Karpas-422 (cell line): ENCODE results near the gene ITGA1. TPM values are rescaled to one million over a fixed set of nuclear protein-coding genes. Genes with fewer than 3 reads are reported as not detected.

Experiments
- DNase-seq: peaks from one replicate; pipeline ENCODE4 v3.0.0-alpha.2; 2015
- H2AFZ ChIP-seq: fragments of 200-600 bp; sonication (generic); 2 replicates; pipeline ENCODE4 v1.6.1; 2014; ENCODE audit warnings: antibody characterized with exemption, low read length, mixed read lengths
- H3K27ac ChIP-seq: fragments of 200-600 bp; sonication (generic); 2 replicates; pipeline ENCODE4 v1.5.1; 2014; ENCODE audit warnings: mild to moderate bottlenecking, low read length, moderate library complexity
- H3K27me3 ChIP-seq: fragments of 200-600 bp; sonication (generic); 2 replicates; pipeline ENCODE4 v1.6.1; 2014; ENCODE audit warnings: low read length, mixed read lengths
- H3K36me3 ChIP-seq: fragments of 200-600 bp; sonication (generic); 2 replicates; pipeline ENCODE4 v1.6.1; 2014; ENCODE audit warnings: low read length, mixed read lengths; ENCODE audit not compliant: insufficient read depth
- H3K4me1 ChIP-seq: fragments of 200-600 bp; sonication (generic); 2 replicates; pipeline ENCODE4 v1.6.1; 2014; ENCODE audit warnings: mild to moderate bottlenecking, low read length, mixed read lengths
- H3K4me2 ChIP-seq: fragments of 200-600 bp; sonication (generic); 2 replicates; pipeline ENCODE4 v1.6.1; 2014; ENCODE audit warnings: low read length, low read depth, mild to moderate bottlenecking; ENCODE audit not compliant: poor library complexity, severe bottlenecking
- H3K4me3 ChIP-seq: fragments of 200-600 bp; sonication (generic); 2 replicates; pipeline ENCODE4 v1.5.1; 2014; ENCODE audit warnings: mild to moderate bottlenecking, antibody characterized with exemption, low read length, mixed read lengths
- H3K79me2 ChIP-seq: fragments of 200-600 bp; sonication (generic); 2 replicates; pipeline ENCODE4 v1.6.1; 2014; ENCODE audit warnings: mild to moderate bottlenecking, low read length, mixed read lengths
- H3K9ac ChIP-seq: fragments of 200-600 bp; sonication (generic); 2 replicates; pipeline ENCODE4 v1.6.0; 2014; ENCODE audit warnings: low read length
- H3K9me2 ChIP-seq: fragments of 200-600 bp; sonication (generic), shearing (Covaris generic); replicated peaks from 2 replicates; pipeline ENCODE4 v1.6.0; 2014; ENCODE audit warnings: mild to moderate bottlenecking, low read length, moderate library complexity; ENCODE audit not compliant: insufficient read depth
- H3K9me3 ChIP-seq: fragments of 300-700, 200-600 bp; sonication (generic); 2 replicates; pipeline ENCODE4 v1.6.1; 2014; ENCODE audit warnings: low read length, mixed read lengths
- H4K20me1 ChIP-seq: fragments of 200-600 bp; sonication (generic); 2 replicates; pipeline ENCODE4 v1.6.1; 2014; ENCODE audit warnings: mild to moderate bottlenecking, antibody characterized with exemption, low read length, low read depth; ENCODE audit not compliant: insufficient read depth
- total RNA-seq: library from RNA; depleted of rRNA; stranded (reverse); fragments of >200 nt; shearing (Covaris generic); gene quantifications from 2 replicates; pipeline ENCODE4 v1.2.3, GENCODE V29; 2014; ENCODE audit warnings: low replicate concordance

Gene ITGA1
- total RNA-seq, 1 experiment from 2014 or later, result not detected

DNA sequence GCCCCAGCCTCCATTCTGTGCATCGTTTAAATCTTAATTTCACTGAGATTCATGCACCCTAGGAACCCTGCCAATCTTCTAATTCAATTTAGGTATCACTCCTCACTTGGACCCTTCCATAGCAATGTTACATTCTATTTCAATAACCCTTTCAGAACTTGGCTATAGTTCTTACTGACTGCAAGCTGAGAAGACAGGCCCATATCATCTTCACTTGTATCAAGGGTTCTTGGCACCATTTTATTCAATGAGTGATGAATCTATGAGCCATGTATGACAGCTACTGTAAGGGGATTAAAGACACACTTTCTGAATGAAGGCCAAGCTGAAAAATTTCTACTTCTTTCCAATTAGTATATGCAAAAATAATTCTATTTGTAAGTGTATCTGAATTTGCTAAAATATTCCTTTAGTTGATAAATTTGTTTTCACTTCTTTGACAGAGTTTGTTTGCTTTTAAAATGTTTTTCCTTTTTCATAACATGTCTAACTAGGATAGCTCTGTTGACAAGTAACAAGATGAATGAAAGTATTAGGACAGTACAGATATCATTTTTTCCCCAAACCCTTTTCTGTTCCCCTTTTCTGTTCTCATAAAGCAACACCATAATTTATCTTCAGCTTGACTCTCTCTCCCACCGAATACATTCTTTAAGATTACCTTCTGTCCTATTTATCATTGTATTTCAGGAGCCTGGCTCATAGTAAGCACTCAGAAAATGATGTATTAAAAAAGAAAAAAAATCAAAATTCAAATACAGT, 211.0 kb downstream of the ITGA1 start:
- no peaks in the 10 kb centered on the region for H3K79me2 ChIP-seq
- no peaks in the 10 kb centered on the region for H3K27me3 ChIP-seq
- no peaks in the 10 kb centered on the region for H3K9me3 ChIP-seq
- H3K4me3 ChIP-seq, result no peak overlapping the region
- H3K36me3 ChIP-seq, result no peaks in the 10 kb centered on the region
- no peak overlapping the region for H3K9ac ChIP-seq
- H4K20me1 ChIP-seq, result no peaks in the 10 kb centered on the region
- no peak overlapping the region for H3K27ac ChIP-seq
- H3K4me2 ChIP-seq, result no peak overlapping the region
- no peak overlapping the region for H2AFZ ChIP-seq
- no peaks in the 10 kb centered on the region for H3K4me1 ChIP-seq
- no peaks in the 10 kb centered on the region for H3K9me2 ChIP-seq
- DNase-seq, result no peak

DNA sequence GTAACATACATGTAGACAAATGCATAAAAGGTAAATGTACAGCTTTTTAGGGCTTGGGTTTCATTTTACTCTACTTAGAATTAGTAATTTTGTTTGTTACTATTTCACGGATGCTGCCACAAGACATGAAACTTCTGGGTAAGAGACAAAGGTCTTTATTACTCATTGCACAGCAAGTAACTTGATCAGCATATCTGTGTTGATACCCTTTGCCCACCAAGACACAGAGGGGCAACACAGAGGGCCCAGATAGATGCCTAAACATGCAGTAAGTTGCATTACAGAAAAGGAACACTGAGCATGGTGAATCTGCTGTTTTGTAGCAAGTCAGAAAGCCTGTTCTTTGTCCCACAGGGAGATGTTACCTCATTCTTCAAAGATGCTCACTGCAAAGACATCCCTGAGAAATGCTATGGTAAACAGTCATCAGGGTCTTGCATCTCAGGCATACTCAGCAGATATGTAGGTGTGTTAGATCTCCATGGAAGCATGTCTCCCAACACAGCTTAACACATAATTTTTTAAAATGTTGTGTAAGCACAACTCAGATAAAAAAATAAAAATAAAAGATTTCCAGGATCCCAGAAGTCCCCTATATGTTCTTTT, 211.7 kb downstream of the ITGA1 start:
- Histone ChIP-seq H2AFZ (no peak overlapping the region), H3K27me3 (no peaks in the 10 kb centered on the region), H3K4me3 (no peak overlapping the region), H3K36me3 (no peaks in the 10 kb centered on the region), H3K79me2 (no peaks in the 10 kb centered on the region), H3K27ac (no peak overlapping the region), H3K4me1 (no peaks in the 10 kb centered on the region), H3K4me2 (no peak overlapping the region), H4K20me1 (no peaks in the 10 kb centered on the region), H3K9me2 (no peaks in the 10 kb centered on the region), H3K9ac (no peak overlapping the region), H3K9me3 (no peaks in the 10 kb centered on the region)
- DNase-seq, result no peak

DNA sequence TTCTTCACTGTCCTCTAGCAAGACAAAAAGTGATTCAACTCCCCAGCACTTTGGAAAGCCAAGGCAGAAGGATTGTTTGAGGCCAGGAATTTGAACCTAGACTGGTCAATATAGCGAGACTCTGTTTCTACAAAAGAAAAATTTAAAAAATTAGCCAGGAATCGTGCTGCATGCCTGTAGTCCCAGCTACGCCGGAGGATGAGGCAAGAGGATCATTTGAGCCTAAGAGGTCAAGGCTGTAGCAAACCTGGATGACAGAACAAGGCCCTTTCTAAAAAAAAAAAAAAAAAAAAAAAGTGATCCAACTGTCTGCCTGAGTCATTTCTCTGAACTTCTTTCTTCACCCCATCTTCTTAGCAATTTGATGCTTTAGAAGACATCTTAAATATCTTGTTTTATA, 213.8 kb downstream of the ITGA1 start:
- H3K4me1 ChIP-seq, result no peaks in the 10 kb centered on the region
- H4K20me1 ChIP-seq, result no peaks in the 10 kb centered on the region
- no peak for DNase-seq
- H3K4me3 ChIP-seq, result no peak overlapping the region
- no peaks in the 10 kb centered on the region for H3K9me2 ChIP-seq
- no peaks in the 10 kb centered on the region for H3K36me3 ChIP-seq
- no peaks in the 10 kb centered on the region for H3K27me3 ChIP-seq
- H3K4me2 ChIP-seq, result no peak overlapping the region
- no peaks in the 10 kb centered on the region for H3K79me2 ChIP-seq
- no peak overlapping the region for H2AFZ ChIP-seq
- H3K9me3 ChIP-seq, result no peaks in the 10 kb centered on the region
- no peak overlapping the region for H3K27ac ChIP-seq
- no peak overlapping the region for H3K9ac ChIP-seq

DNA sequence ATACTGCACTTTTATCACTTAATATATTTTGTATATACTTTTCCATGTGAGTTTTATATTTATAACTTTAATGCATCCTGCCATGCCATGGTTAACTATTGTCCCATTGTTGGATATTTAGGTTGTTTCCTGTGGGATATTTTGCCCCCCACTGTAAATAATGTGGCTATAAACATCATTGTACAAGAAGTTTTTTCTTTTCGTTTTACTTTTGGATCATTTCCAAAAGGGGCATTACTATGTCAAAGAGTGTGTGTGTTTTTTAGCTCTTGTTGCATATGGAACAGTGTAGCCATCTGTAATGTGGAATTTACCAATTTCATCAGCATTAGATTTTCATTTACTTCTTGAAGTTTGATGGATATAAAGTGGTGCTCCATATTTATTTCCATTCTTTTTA, 214.8 kb downstream of the ITGA1 start:
- no peak overlapping the region for H3K4me3 ChIP-seq
- no peaks in the 10 kb centered on the region for H3K4me1 ChIP-seq
- no peak overlapping the region for H3K27ac ChIP-seq
- no peaks in the 10 kb centered on the region for H3K36me3 ChIP-seq
- H3K4me2 ChIP-seq, result no peak overlapping the region
- H3K9me3 ChIP-seq, result no peaks in the 10 kb centered on the region
- no peak overlapping the region for H2AFZ ChIP-seq
- H3K9ac ChIP-seq, result no peak overlapping the region
- H3K9me2 ChIP-seq, result no peaks in the 10 kb centered on the region
- no peaks in the 10 kb centered on the region for H3K27me3 ChIP-seq
- no peaks in the 10 kb centered on the region for H4K20me1 ChIP-seq
- DNase-seq, result no peak
- no peaks in the 10 kb centered on the region for H3K79me2 ChIP-seq

DNA sequence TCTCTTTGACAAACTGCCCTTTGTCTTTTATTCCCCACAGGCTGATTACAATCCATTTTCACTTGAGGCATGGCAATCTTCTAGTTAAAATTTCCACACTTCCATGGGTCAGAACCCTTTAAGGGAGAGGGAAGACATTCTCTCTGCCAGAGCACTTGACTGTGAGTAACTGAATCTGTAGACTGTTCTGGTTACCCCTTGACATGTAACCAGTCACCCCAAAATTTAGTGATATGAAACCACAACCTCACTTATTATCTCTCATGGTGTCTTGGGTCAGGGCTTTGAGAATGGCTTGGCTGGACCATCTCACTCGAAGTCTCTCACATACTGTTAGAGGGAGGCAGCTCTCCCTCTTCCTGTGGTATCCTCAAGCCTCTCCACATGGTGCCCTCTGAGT, 215.4 kb downstream of the ITGA1 start:
- Histone ChIP-seq H3K36me3 (no peaks in the 10 kb centered on the region), H3K9ac (no peak overlapping the region), H2AFZ (no peak overlapping the region), H3K9me3 (no peaks in the 10 kb centered on the region), H3K79me2 (no peaks in the 10 kb centered on the region), H3K9me2 (no peaks in the 10 kb centered on the region), H3K4me2 (no peak overlapping the region), H3K4me1 (no peaks in the 10 kb centered on the region), H3K4me3 (no peak overlapping the region), H3K27ac (no peak overlapping the region), H3K27me3 (no peaks in the 10 kb centered on the region), H4K20me1 (no peaks in the 10 kb centered on the region)
- DNase-seq, result no peak

DNA sequence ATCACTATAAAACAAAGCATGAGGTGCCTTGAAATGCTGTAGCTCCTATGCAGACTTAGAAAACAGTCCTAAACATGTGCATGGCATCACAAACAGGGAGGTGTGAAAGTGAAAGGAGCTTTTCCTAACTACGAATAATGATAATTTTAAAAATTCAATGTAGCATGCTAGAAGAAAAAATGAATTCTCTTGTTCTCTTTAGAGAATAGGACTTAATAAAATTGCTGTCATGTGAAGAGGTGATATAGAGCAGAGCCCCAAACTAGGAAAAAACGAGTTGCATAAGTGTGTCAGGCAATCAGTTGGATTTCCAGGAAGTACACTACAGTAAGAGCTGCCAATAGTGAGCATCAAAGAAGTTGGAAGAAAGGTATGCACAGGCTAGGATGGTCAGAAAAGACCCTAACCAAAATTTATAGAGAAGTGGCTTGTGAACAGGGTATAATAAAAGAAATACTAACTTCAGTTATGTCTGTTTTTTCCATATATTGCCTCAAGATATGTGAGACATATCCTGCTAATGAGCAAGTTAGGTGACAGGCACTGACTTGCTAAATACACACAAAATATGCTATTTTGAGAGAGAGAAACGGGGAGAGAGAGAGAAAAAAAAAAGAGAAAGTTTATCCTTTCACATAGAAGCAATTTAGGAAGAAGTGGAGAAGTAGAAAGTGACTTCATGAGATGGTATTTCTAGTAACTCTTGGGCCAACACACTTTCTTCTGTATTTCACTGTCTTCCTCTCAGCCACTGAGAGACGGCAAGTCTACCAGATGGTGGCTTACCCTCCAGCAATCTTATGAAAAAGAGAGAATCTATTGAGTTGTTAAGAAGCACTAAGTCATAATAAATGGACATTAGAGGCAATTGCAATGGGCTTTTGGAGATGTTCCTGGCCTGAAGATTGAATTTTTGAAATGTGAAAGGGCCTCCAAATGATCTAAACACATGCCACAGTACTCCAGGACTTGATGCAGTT, 219.5 kb downstream of the ITGA1 start:
- Histone ChIP-seq H3K79me2 (no peaks in the 10 kb centered on the region), H3K4me2 (no peak overlapping the region), H3K9me2 (no peaks in the 10 kb centered on the region), H2AFZ (no peak overlapping the region), H4K20me1 (no peaks in the 10 kb centered on the region), H3K4me1 (no peaks in the 10 kb centered on the region), H3K9ac (no peak overlapping the region), H3K4me3 (no peak overlapping the region), H3K27me3 (no peaks in the 10 kb centered on the region), H3K9me3 (no peaks in the 10 kb centered on the region), H3K27ac (no peak overlapping the region), H3K36me3 (no peaks in the 10 kb centered on the region)
- no peak for DNase-seq

DNA sequence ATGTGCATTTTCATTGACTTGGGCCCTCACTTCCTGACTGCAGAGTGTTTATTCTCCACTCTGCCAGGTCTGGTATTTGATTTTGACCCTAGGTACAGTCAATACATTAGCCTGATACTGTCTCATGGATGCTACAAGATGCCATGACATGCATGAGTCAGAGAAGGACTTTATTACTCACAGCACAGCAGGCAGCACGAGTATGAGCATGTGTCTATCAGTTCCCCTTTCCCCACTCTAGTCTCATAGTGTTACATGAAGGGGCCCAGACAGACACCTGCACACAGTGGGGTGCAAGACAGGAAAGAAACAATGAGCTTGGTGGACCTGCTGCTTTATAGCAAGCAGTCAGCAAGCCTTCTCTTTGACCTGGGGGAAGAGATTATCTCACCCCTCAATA, 221.0 kb downstream of the ITGA1 start:
- Histone ChIP-seq H4K20me1 (no peaks in the 10 kb centered on the region), H3K27me3 (no peaks in the 10 kb centered on the region), H3K4me3 (no peak overlapping the region), H3K4me1 (no peaks in the 10 kb centered on the region), H3K9me3 (no peaks in the 10 kb centered on the region), H3K9ac (no peak overlapping the region), H3K9me2 (no peaks in the 10 kb centered on the region), H3K27ac (no peak overlapping the region), H3K79me2 (no peaks in the 10 kb centered on the region), H3K4me2 (no peak overlapping the region), H2AFZ (no peak overlapping the region), H3K36me3 (no peaks in the 10 kb centered on the region)
- no peak for DNase-seq
